ENCODE data around the gene UPK1B.

The UPK1B gene

GRCh38 chr3:119228373-119229145, 55.2 kb downstream of the UPK1B start:
- H3K9ac ChIP-seq (ENCODE audit: low read length): no peak overlapping the region
- TF ChIP-seq CTCF (IDR thresholded peaks at IDR 0.05; ENCODE audit: low read length) (no peak), EZH2phosphoT487 (IDR thresholded peaks at IDR 0.05; ENCODE audit: low read length) (no peak), EZH2 (optimal IDR thresholded peaks at IDR 0.05; ENCODE audit: low read depth, low read length) (no peak)
- H3F3A ChIP-seq (ENCODE audit: insufficient read depth, low read length): no peaks in the 10 kb centered on the region
- no peaks in the 10 kb centered on the region for H3K9me3 ChIP-seq (replicated peaks; ENCODE audit: insufficient read depth, low read length)
- H3K4me1 ChIP-seq (ENCODE audit: low read length): 0 out of 2 replicates have a peak, but pooled peaks cover 3% of the 10 kb centered on the region
- H3K27ac ChIP-seq (ENCODE audit: low read length): no peak overlapping the region
- H3K9me2 ChIP-seq (replicated peaks; ENCODE audit: insufficient read depth, low read length): no peaks in the 10 kb centered on the region
- H3K79me2 ChIP-seq (ENCODE audit: low read length): no peaks in the 10 kb centered on the region
- H3K27me3 ChIP-seq (replicated peaks; ENCODE audit: insufficient read depth, low read length): no peaks in the 10 kb centered on the region
- DNase-seq: no peak
- no peaks in the 10 kb centered on the region; the same call in 1 of the 2 replicates for H3K36me3 ChIP-seq (replicated peaks; ENCODE audit: insufficient read depth, low read length)
- no peak overlapping the region for H2AFZ ChIP-seq (ENCODE audit: low read length)
- no peaks in the 10 kb centered on the region for H4K20me1 ChIP-seq (ENCODE audit: insufficient read depth, low read length)
- H3K4me2 ChIP-seq (ENCODE audit: low read depth, low read length): no peak overlapping the region
- no peak overlapping the region for H3K4me3 ChIP-seq (ENCODE audit: low read length)

- no peak for TF ChIP-seq EZH2 (optimal IDR thresholded peaks at IDR 0.05; ENCODE audit: low read depth, low read length)
- H3K4me1 ChIP-seq (ENCODE audit: low read length): 0 out of 2 replicates have a peak, but pooled peaks cover 3% of the 10 kb centered on the region
- H3K27ac ChIP-seq (ENCODE audit: low read length): no peak overlapping the region
- no peak overlapping the region for H2AFZ ChIP-seq (ENCODE audit: low read length)
- H3F3A ChIP-seq (ENCODE audit: insufficient read depth, low read length): no peaks in the 10 kb centered on the region
- H3K9ac ChIP-seq (ENCODE audit: low read length): no peak overlapping the region
- no peak for DNase-seq
- no peaks in the 10 kb centered on the region for H3K27me3 ChIP-seq (replicated peaks; ENCODE audit: insufficient read depth, low read length)
- H3K4me3 ChIP-seq (ENCODE audit: low read length): no peak overlapping the region
- H3K9me2 ChIP-seq (replicated peaks; ENCODE audit: insufficient read depth, low read length): no peaks in the 10 kb centered on the region
- H3K4me2 ChIP-seq (ENCODE audit: low read depth, low read length): no peak overlapping the region
- H3K79me2 ChIP-seq (ENCODE audit: low read length): no peaks in the 10 kb centered on the region
- H3K36me3 ChIP-seq (replicated peaks; ENCODE audit: insufficient read depth, low read length): no peaks in the 10 kb centered on the region; the same call in 1 of the 2 replicates
- H4K20me1 ChIP-seq (ENCODE audit: insufficient read depth, low read length): no peaks in the 10 kb centered on the region
- H3K9me3 ChIP-seq (replicated peaks; ENCODE audit: insufficient read depth, low read length): no peaks in the 10 kb centered on the region
Observed at GRCh38 chr3:119229190-119229589, 55.8 kb downstream of the UPK1B start.

- no peaks in the 10 kb centered on the region for H3K79me2 ChIP-seq (ENCODE audit: low read length)
- H3K36me3 ChIP-seq (replicated peaks; ENCODE audit: insufficient read depth, low read length): no peaks in the 10 kb centered on the region; the same call in 1 of the 2 replicates
- TF ChIP-seq EZH2 (optimal IDR thresholded peaks at IDR 0.05; ENCODE audit: low read depth, low read length) (no peak), EZH2phosphoT487 (IDR thresholded peaks at IDR 0.05; ENCODE audit: low read length) (no peak), CTCF (IDR thresholded peaks at IDR 0.05; ENCODE audit: low read length) (no peak)
- no peak overlapping the region for H3K4me2 ChIP-seq (ENCODE audit: low read depth, low read length)
- no peak overlapping the region for H3K9ac ChIP-seq (ENCODE audit: low read length)
- DNase-seq: no peak
- H3K4me3 ChIP-seq (ENCODE audit: low read length): no peak overlapping the region
- H3K27ac ChIP-seq (ENCODE audit: low read length): no peak overlapping the region
- H3K4me1 ChIP-seq (ENCODE audit: low read length): peaks cover 6% of the 10 kb centered on the region; the same call in 1 of the 2 replicates
- no peaks in the 10 kb centered on the region for H3F3A ChIP-seq (ENCODE audit: insufficient read depth, low read length)
- H2AFZ ChIP-seq (ENCODE audit: low read length): no peak overlapping the region
- no peaks in the 10 kb centered on the region for H3K27me3 ChIP-seq (replicated peaks; ENCODE audit: insufficient read depth, low read length)
- no peaks in the 10 kb centered on the region for H4K20me1 ChIP-seq (ENCODE audit: insufficient read depth, low read length)
- H3K9me3 ChIP-seq (replicated peaks; ENCODE audit: insufficient read depth, low read length): no peaks in the 10 kb centered on the region
- H3K9me2 ChIP-seq (replicated peaks; ENCODE audit: insufficient read depth, low read length): no peaks in the 10 kb centered on the region
Observed at GRCh38 chr3:119230071-119230470, 56.7 kb downstream of the UPK1B start.

- Histone ChIP-seq H3K27ac (ENCODE audit: low read length) (no peak overlapping the region), H3K9ac (ENCODE audit: low read length) (no peak overlapping the region), H3K36me3 (replicated peaks; ENCODE audit: insufficient read depth, low read length) (no peaks in the 10 kb centered on the region; the same call in 1 of the 2 replicates), H4K20me1 (ENCODE audit: insufficient read depth, low read length) (no peaks in the 10 kb centered on the region), H3K4me3 (ENCODE audit: low read length) (no peak overlapping the region), H3K4me1 (ENCODE audit: low read length) (peaks cover 12% of the 10 kb centered on the region; the same call in 1 of the 2 replicates), H3K27me3 (replicated peaks; ENCODE audit: insufficient read depth, low read length) (no peaks in the 10 kb centered on the region), H3K9me3 (replicated peaks; ENCODE audit: insufficient read depth, low read length) (no peaks in the 10 kb centered on the region), H2AFZ (ENCODE audit: low read length) (no peak overlapping the region), H3K79me2 (ENCODE audit: low read length) (no peaks in the 10 kb centered on the region), H3F3A (ENCODE audit: insufficient read depth, low read length) (no peaks in the 10 kb centered on the region), H3K4me2 (ENCODE audit: low read depth, low read length) (no peak overlapping the region), H3K9me2 (replicated peaks; ENCODE audit: insufficient read depth, low read length) (no peaks in the 10 kb centered on the region)
- no peak for DNase-seq
- no peak for TF ChIP-seq EZH2 (optimal IDR thresholded peaks at IDR 0.05; ENCODE audit: low read depth, low read length)
- TF ChIP-seq EZH2phosphoT487 (IDR thresholded peaks at IDR 0.05; ENCODE audit: low read length): no peak
- no peak for TF ChIP-seq CTCF (IDR thresholded peaks at IDR 0.05; ENCODE audit: low read length)
Observed at GRCh38 chr3:119230745-119231144, 57.3 kb downstream of the UPK1B start.

All from MM.1S (cell line).